Keratinocyte (primary cell): Measurements from ENCODE around the gene GRK7. TPM values are rescaled to one million over a fixed set of nuclear protein-coding genes. Genes with fewer than 3 reads are reported as not detected.

Experiments used
- DNase-seq: peaks from one replicate; pipeline ENCODE4 v3.0.0-alpha.2; 2011; ENCODE audit warnings: low read depth, missing footprints, low spot score
- FAIRE-seq: peaks from 2 replicates; lab custom pipeline; 2011; peaks lifted over from hg19 to GRCh38; lab: Jason Lieb, UNC
- H2AFZ ChIP-seq: 2 replicates; pipeline ENCODE4 v1.6.0; 2012; ENCODE audit warnings: low read length, control low read depth, inconsistent platforms; ENCODE audit not compliant: control insufficient read depth
- H3K27ac ChIP-seq: 2 replicates; pipeline ENCODE4 v1.5.1; 2011; ENCODE audit warnings: low read length; ENCODE audit not compliant: control insufficient read depth, insufficient read depth
- H3K27me3 ChIP-seq: 3 replicates; pipeline ENCODE4 v1.6.0; 2011; ENCODE audit warnings: low read length; ENCODE audit not compliant: control insufficient read depth, insufficient read depth; ENCODE audit errors: extremely low read depth
- H3K36me3 ChIP-seq, 2 experiments: 2 replicates in 1 of 2; 3 replicates in 1 of 2; pipeline ENCODE4 v1.5.1; 2011; ENCODE audit warnings: low read length in 2 of 2, mild to moderate bottlenecking in 1 of 2; ENCODE audit not compliant: control insufficient read depth in 2 of 2, insufficient read depth in 2 of 2; ENCODE audit errors: extremely low read depth in 1 of 2
- H3K4me1 ChIP-seq: 3 replicates; pipeline ENCODE4 v1.5.1; 2011; ENCODE audit warnings: low read length; ENCODE audit not compliant: control insufficient read depth, insufficient read depth; ENCODE audit errors: extremely low read depth
- H3K4me2 ChIP-seq: 3 replicates; pipeline ENCODE4 v1.6.0; 2011; ENCODE audit warnings: low read depth, low read length; ENCODE audit not compliant: control insufficient read depth, insufficient read depth; ENCODE audit errors: extremely low read depth
- H3K4me3 ChIP-seq, 3 experiments: fragments of 200-600 bp in 1 of 3; sonication (generic) in 1 of 3; 2 replicates in 2 of 3; 3 replicates in 1 of 3; pipeline ENCODE4 v1.5.1; 2011 to 2016; ENCODE audit warnings: low read length in 3 of 3, mild to moderate bottlenecking in 3 of 3, control low read depth in 2 of 3, inconsistent platforms in 1 of 3, low read depth in 1 of 3, mixed read lengths in 1 of 3, mixed run types in 1 of 3, moderate library complexity in 1 of 3; ENCODE audit not compliant: control insufficient read depth in 2 of 3, insufficient read depth in 2 of 3; ENCODE audit errors: extremely low read depth in 1 of 3
- H3K79me2 ChIP-seq: 2 replicates; pipeline ENCODE4 v1.6.0; 2012; ENCODE audit warnings: low read length; ENCODE audit not compliant: control insufficient read depth, insufficient read depth
- H3K9ac ChIP-seq: 3 replicates; pipeline ENCODE4 v1.6.0; 2011; ENCODE audit warnings: low read length; ENCODE audit not compliant: control insufficient read depth, insufficient read depth; ENCODE audit errors: extremely low read depth
- H3K9me1 ChIP-seq: 3 replicates; pipeline ENCODE4 v1.6.0; 2011; ENCODE audit warnings: low read length; ENCODE audit not compliant: control insufficient read depth, insufficient read depth; ENCODE audit errors: extremely low read depth
- H3K9me3 ChIP-seq: 2 replicates; pipeline ENCODE4 v1.5.1; 2012; ENCODE audit warnings: low read depth, low read length; ENCODE audit not compliant: control insufficient read depth
- H4K20me1 ChIP-seq: 3 replicates; pipeline ENCODE4 v1.6.0; 2011; ENCODE audit warnings: low read length; ENCODE audit not compliant: control insufficient read depth, insufficient read depth; ENCODE audit errors: extremely low read depth
- CTCF ChIP-seq, 3 experiments: IDR thresholded peaks in 1 of 3; conservative IDR thresholded peaks in 1 of 3; optimal IDR thresholded peaks in 1 of 3; 2 replicates in 2 of 3; 3 replicates in 1 of 3; pipeline versions ENCODE3 to v1.5.1; 2011; ENCODE audit warnings: low read length in 3 of 3, mild to moderate bottlenecking in 3 of 3, moderate library complexity in 2 of 3, control low read depth in 1 of 3, inconsistent platforms in 1 of 3; ENCODE audit not compliant: insufficient read depth in 2 of 3; ENCODE audit errors: extremely low read depth in 1 of 3
- EZH2 ChIP-seq: IDR thresholded peaks from one replicate; pipeline ENCODE4 v1.6.1; 2012; ENCODE audit warnings: inconsistent platforms, mild to moderate bottlenecking, low read length, moderate library complexity
- dilution Hi-C: fragments of 300-500 bp; cut with MboI; formaldehyde crosslinking; loops from one replicate; pipeline ENCODE4 v1.7.0; 2020; ENCODE audit warnings: low sequenced_read_pairs; ENCODE audit not compliant: extremely low pct_ligation_motif_present
- polyA plus RNA-seq, 5 experiments: library from polyadenylated mRNA; depleted of rRNA in 3 of 5; stranded (reverse) in 3 of 5; stranded (forward) in 1 of 5; unstranded in 1 of 5; fragments of >200 nt; gene quantifications; 1 replicate in 1 of 5; 2 replicates in 3 of 5; 3 replicates in 1 of 5; pipeline versions ENCODE4 v1.2.1 to v1.2.3, GENCODE V29; 2011 to 2012; ENCODE audit warnings: missing spikeins in 2 of 5, low read depth in 1 of 5, low replicate concordance in 1 of 5

GRK7 gene
- polyA plus RNA-seq, 1 donor (not counting 4 experiments of a cell fraction or from before 2014, with no cell fraction given): not detected

- H4K20me1 ChIP-seq: peaks cover 8% of the 10 kb centered on the region
- FAIRE-seq (peak; percentile 26), DNase-seq (peak; percentile 69)
- H3K4me1 ChIP-seq: peaks cover 20% of the 10 kb centered on the region
- H3K4me3 ChIP-seq: peak within 1 kb of the TSS; percentile 89 to 99 (median 91)
- dilution Hi-C loops: no loop called here
- peak within 1 kb of the TSS; percentile 97 for H3K27ac ChIP-seq
- TF ChIP-seq EZH2: no peak
- TF ChIP-seq CTCF (optimal IDR thresholded peaks at IDR 0.05 in 1 of 3, IDR thresholded peaks at IDR 0.05 in 1 of 3, conservative IDR thresholded peaks at IDR 0.05 in 1 of 3; ENCODE audit: extremely low read depth in 1 of 3, insufficient read depth in 2 of 3, low read length in 3 of 3): peak; percentile 80 to 94 (median 84)
- peak within 1 kb of the TSS; percentile 96 for H3K9ac ChIP-seq
- H2AFZ ChIP-seq: peak within 1 kb of the TSS; percentile 99
- H3K9me3 ChIP-seq: no peaks in the 10 kb centered on the region
- peaks cover 49% of the 10 kb centered on the region for H3K79me2 ChIP-seq
- H3K36me3 ChIP-seq: peaks cover under 1 to 3% of the 10 kb centered on the region in 2 experiments
- peaks cover 2% of the 10 kb centered on the region for H3K9me1 ChIP-seq
- peak within 1 kb of the TSS; percentile 90 for H3K4me2 ChIP-seq
- no peaks in the 10 kb centered on the region for H3K27me3 ChIP-seq
Observed at GRCh38 chr3:141738022-141738890, 25.0 kb upstream of the GRK7 start, which contains the start of gene RNF7. Gene RNF7, plus strand, starts transcription at chr3:141738298. Its CDS starts 44 bp downstream, at chr3:141738342.

- H3K4me1 ChIP-seq: peaks cover 20% of the 10 kb centered on the region
- peaks cover 2% of the 10 kb centered on the region for H3K9me1 ChIP-seq
- no peaks in the 10 kb centered on the region for H3K9me3 ChIP-seq
- H3K27me3 ChIP-seq: no peaks in the 10 kb centered on the region
- H4K20me1 ChIP-seq: peaks cover 8% of the 10 kb centered on the region
- DNase-seq (no peak), FAIRE-seq (peak; percentile 71)
- TF ChIP-seq EZH2 (no peak), CTCF (optimal IDR thresholded peaks at IDR 0.05 in 1 of 3, IDR thresholded peaks at IDR 0.05 in 1 of 3, conservative IDR thresholded peaks at IDR 0.05 in 1 of 3; ENCODE audit: extremely low read depth in 1 of 3, insufficient read depth in 2 of 3, low read length in 3 of 3) (no peak)
- peak overlapping the region; percentile 97 for H3K27ac ChIP-seq
- H3K36me3 ChIP-seq: peaks cover 3 to 6% of the 10 kb centered on the region in 2 experiments
- peak overlapping the region; percentile 96 for H3K9ac ChIP-seq
- dilution Hi-C loops: no loop called here
- peaks cover 56% of the 10 kb centered on the region for H3K79me2 ChIP-seq
- peak overlapping the region; percentile 89 to 99 (median 91) for H3K4me3 ChIP-seq
- H2AFZ ChIP-seq: peak overlapping the region; percentile 99
- H3K4me2 ChIP-seq: peak overlapping the region; percentile 90
Observed at GRCh38 chr3:141738891-141739363, 24.3 kb upstream of the GRK7 start.
